HepG2 (cell line): ENCODE data around the gene PNKD. TPM values are rescaled to one million over a fixed set of nuclear protein-coding genes. Genes with fewer than 3 reads are reported as not detected.

Experiments
- GABPA ChIP-seq, 2 experiments: IDR thresholded peaks; 2 replicates each; pipeline ENCODE4 v1.6.1; 2011 to 2016; ENCODE audit warnings: low read depth in 2 of 2, low read length in 1 of 2, missing biosample characterization in 1 of 2, missing genetic modification characterization in 1 of 2
- HMGXB4 ChIP-seq, 2 experiments: sonication (generic) in 1 of 2; formaldehyde crosslinking in 1 of 2; IDR thresholded peaks; 2 replicates each; pipeline versions ENCODE4 v1.4.0 to v1.6.1; 2018 to 2020; ENCODE audit warnings: missing genetic modification reagents in 2 of 2, borderline replicate concordance in 1 of 2, low read depth in 1 of 2, mild to moderate bottlenecking in 1 of 2, missing biosample characterization in 1 of 2
- HNF1A ChIP-seq, 2 experiments: sonication (generic) in 1 of 2; formaldehyde crosslinking in 1 of 2; IDR thresholded peaks; 2 replicates each; pipeline versions ENCODE4 v1.4.0 to v1.6.1; 2016 to 2020; ENCODE audit warnings: borderline replicate concordance in 1 of 2, low read depth in 1 of 2, mild to moderate bottlenecking in 1 of 2, missing genetic modification reagents in 1 of 2
- HNF4G ChIP-seq, 2 experiments: sonication (generic) in 1 of 2; formaldehyde crosslinking in 1 of 2; IDR thresholded peaks; 2 replicates each; pipeline versions ENCODE4 v1.4.0 to v1.6.1; 2011 to 2020; ENCODE audit warnings: borderline replicate concordance in 2 of 2, low read depth in 2 of 2, mild to moderate bottlenecking in 2 of 2, low read length in 1 of 2, missing genetic modification reagents in 1 of 2, moderate library complexity in 1 of 2
- HNRNPL ChIP-seq: fragments of 200-400 bp; formaldehyde crosslinking; IDR thresholded peaks from 2 replicates; pipeline ENCODE4 v1.6.1; 2017; ENCODE audit warnings: mild to moderate bottlenecking, low read depth, low read length
- POLR2AphosphoS5 ChIP-seq: IDR thresholded peaks from 2 replicates; pipeline ENCODE4 v1.6.1; 2012; ENCODE audit warnings: low read depth, low read length
- RBM22 ChIP-seq: fragments of 200-400 bp; formaldehyde crosslinking; optimal IDR thresholded peaks from 2 replicates; pipeline ENCODE3; 2017; ENCODE audit warnings: mild to moderate bottlenecking, low read length, moderate library complexity
- YEATS2 ChIP-seq: sonication (generic); formaldehyde crosslinking; IDR thresholded peaks from 2 replicates; pipeline ENCODE4 v1.4.0; 2020; ENCODE audit warnings: missing genetic modification reagents, borderline replicate concordance
- ZBTB37 ChIP-seq: sonication (generic); formaldehyde crosslinking; IDR thresholded peaks from 2 replicates; pipeline ENCODE4 v1.4.0; 2020; ENCODE audit warnings: mild to moderate bottlenecking, missing genetic modification reagents
- ZFP36 ChIP-seq: fragments of 150-350 bp; IDR thresholded peaks from 2 replicates; pipeline ENCODE4 v1.6.1; 2018; ENCODE audit warnings: borderline replicate concordance, low read length, low read depth; ENCODE audit not compliant: partially characterized antibody
- ZFY ChIP-seq: sonication (generic); formaldehyde crosslinking; IDR thresholded peaks from 2 replicates; pipeline ENCODE4 v1.4.0; 2020; ENCODE audit warnings: missing genetic modification reagents
- ZNF256 ChIP-seq: sonication (generic); formaldehyde crosslinking; conservative IDR thresholded peaks from 2 replicates; pipeline ENCODE4 v1.4.0; 2020; ENCODE audit warnings: missing genetic modification reagents
- ZNF331 ChIP-seq: sonication (generic); formaldehyde crosslinking; IDR thresholded peaks from 2 replicates; pipeline ENCODE4 v1.4.0; 2020; ENCODE audit warnings: missing genetic modification reagents
- ZNF670 ChIP-seq: sonication (generic); formaldehyde crosslinking; IDR thresholded peaks from 2 replicates; pipeline ENCODE4 v1.8.0; 2022; ENCODE audit warnings: mild to moderate bottlenecking, missing genetic modification reagents, borderline replicate concordance
- ZNF879 ChIP-seq: sonication (generic); formaldehyde crosslinking; IDR thresholded peaks from 2 replicates; pipeline ENCODE4 v1.8.1; 2023; ENCODE audit warnings: missing genetic modification reagents
- ZSCAN29 ChIP-seq: sonication (generic); formaldehyde crosslinking; conservative IDR thresholded peaks from 2 replicates; pipeline ENCODE4 v1.4.0; 2020; ENCODE audit warnings: mild to moderate bottlenecking, missing genetic modification reagents
- polyA plus RNA-seq, 8 experiments: library from polyadenylated mRNA; depleted of rRNA in 3 of 8; stranded (reverse) in 7 of 8; unstranded in 1 of 8; fragments of >200 nt; fragmentation: Illumina TruSeq in 4 of 8; extraction: Trizol in 4 of 8; gene quantifications; 2 replicates each; pipeline versions ENCODE4 v1.2.1 to v1.2.3, GENCODE V29; 2011 to 2016; ENCODE audit warnings: low read depth in 4 of 8, missing spikeins in 1 of 8, mixed read lengths in 1 of 8; ENCODE audit not compliant: insufficient read depth in 1 of 8
- total RNA-seq, 5 experiments: library from RNA; depleted of rRNA; stranded (reverse); fragments of >200 nt; fragmentation: Illumina TruSeq; extraction: Trizol; gene quantifications; 2 replicates each; pipeline ENCODE4 v1.2.3, GENCODE V29; 2016; ENCODE audit warnings: low read depth in 1 of 5

The PNKD gene
- total and polyA plus RNA-seq, 2 of the 13 experiments (the other 11 are each of a cell fraction or from before 2014, with no cell fraction given): 55.9 to 80.4 TPM

- TF ChIP-seq HMGXB4 (CRISPR knock-in tag; IDR thresholded peaks at IDR 0.05; ENCODE audit: borderline replicate concordance in 1 of 2, low read depth in 1 of 2) (peak in 1 of 2 experiments; percentile 39; a peak in 1 of 4 replicates), GABPA (IDR thresholded peaks at IDR 0.05; ENCODE audit: low read depth, low read length) (no peak), GABPA (CRISPR knock-in tag; IDR thresholded peaks at IDR 0.05; ENCODE audit: low read depth) (peak; percentile 56), ZNF331 (peak; percentile 31; the same call in 1 of the 2 replicates), YEATS2 (CRISPR knock-in tag) (no peak), ZBTB37 (no peak), HNF4G (IDR thresholded peaks at IDR 0.05; ENCODE audit: borderline replicate concordance, low read depth, low read length) (peak; percentile 61; the same call in 1 of the 2 replicates), HNF4G (CRISPR knock-in tag; IDR thresholded peaks at IDR 0.05; ENCODE audit: borderline replicate concordance, low read depth) (no peak), ZFP36 (no peak), ZNF256 (CRISPR knock-in tag) (no peak), ZNF670 (CRISPR knock-in tag) (0 out of 2 replicates have a peak, but pooled peaks have one; percentile 27), POLR2AphosphoS5 (peak; percentile 40; the same call in 1 of the 2 replicates), HNF1A (IDR thresholded peaks at IDR 0.05; ENCODE audit: low read depth) (no peak), HNF1A (CRISPR knock-in tag; IDR thresholded peaks at IDR 0.05; ENCODE audit: borderline replicate concordance) (peak; percentile 63; the same call in 1 of the 2 replicates), HNRNPL (0 out of 2 replicates have a peak, but pooled peaks have one; percentile 19), ZSCAN29 (CRISPR knock-in tag) (no peak), RBM22 (no peak), ZFY (CRISPR knock-in tag) (peak; percentile 4; the same call in 1 of the 2 replicates), ZNF879 (CRISPR knock-in tag) (no peak)
Observed at GRCh38 chr2:218387369-218388194, 117.3 kb downstream of the PNKD start (continued).
